ENCODE results near the gene ZNF296. TPM values are rescaled to one million over a fixed set of nuclear protein-coding genes. Genes with fewer than 3 reads are reported as not detected.

Gene ZNF296
- total RNA-seq, 1 experiment from 2014 or later = 9.2 TPM

DNA sequence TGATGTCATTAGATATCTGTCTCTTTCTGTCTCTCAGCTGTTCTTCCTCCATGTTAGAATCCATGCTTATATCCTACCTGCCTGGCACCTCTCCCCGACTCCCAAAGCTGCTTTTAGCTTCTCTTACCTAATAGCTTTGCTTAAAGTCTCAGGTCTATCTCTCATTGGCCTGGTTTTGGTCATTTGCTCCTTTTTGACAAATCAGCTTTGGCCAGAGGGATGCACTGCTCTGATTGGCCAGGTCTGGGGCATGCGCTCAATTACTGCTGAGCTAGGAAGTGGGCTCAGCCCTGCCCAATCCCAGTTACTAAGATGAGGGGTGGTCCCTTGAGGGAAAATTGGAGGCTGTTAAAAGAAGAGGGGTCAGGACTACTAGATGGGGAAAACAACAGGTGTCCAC, 48.9 kb downstream of the ZNF296 start:
- intact Hi-C loops (cut with micrococcal nuclease) = no loop called here
- TF ChIP-seq, protein P1, sequence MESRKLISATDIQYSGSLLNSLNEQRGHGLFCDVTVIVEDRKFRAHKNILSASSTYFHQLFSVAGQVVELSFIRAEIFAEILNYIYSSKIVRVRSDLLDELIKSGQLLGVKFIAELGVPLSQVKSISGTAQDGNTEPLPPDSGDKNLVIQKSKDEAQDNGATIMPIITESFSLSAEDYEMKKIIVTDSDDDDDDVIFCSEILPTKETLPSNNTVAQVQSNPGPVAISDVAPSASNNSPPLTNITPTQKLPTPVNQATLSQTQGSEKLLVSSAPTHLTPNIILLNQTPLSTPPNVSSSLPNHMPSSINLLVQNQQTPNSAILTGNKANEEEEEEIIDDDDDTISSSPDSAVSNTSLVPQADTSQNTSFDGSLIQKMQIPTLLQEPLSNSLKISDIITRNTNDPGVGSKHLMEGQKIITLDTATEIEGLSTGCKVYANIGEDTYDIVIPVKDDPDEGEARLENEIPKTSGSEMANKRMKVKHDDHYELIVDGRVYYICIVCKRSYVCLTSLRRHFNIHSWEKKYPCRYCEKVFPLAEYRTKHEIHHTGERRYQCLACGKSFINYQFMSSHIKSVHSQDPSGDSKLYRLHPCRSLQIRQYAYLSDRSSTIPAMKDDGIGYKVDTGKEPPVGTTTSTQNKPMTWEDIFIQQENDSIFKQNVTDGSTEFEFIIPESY (IDR thresholded peaks at IDR 0.05; ENCODE audit: extremely low read depth, insufficient replicate concordance, low read length) = no peak
- TF ChIP-seq ELF1 (IDR thresholded peaks at IDR 0.05; ENCODE audit: borderline replicate concordance, low read depth) (no peak), TCF7L2 (IDR thresholded peaks at IDR 0.05; ENCODE audit: borderline replicate concordance, extremely low read depth, insufficient read depth, insufficient read length) (no peak), SIN3A (IDR thresholded peaks at IDR 0.05; ENCODE audit: low read depth) (no peak), ZNF274 (IDR thresholded peaks at IDR 0.05; ENCODE audit: low read depth, low read length) (no peak), FOSL1 (IDR thresholded peaks at IDR 0.05; ENCODE audit: low read depth) (no peak), JUND (IDR thresholded peaks at IDR 0.05) (no peak), POLR2AphosphoS5 (IDR thresholded peaks at IDR 0.05; ENCODE audit: low read depth, low read length) (no peak), ZFX (IDR thresholded peaks at IDR 0.05) (no peak)
- ChIA-PET CTCF (interaction anchor here (1.0 kb wide), 1 partner anchor 10 kb away, joined by 3 read pairs; no protein-coding TSS in a partner anchor), RAD21 (ENCODE audit: low non-redundant PET in 1 of 2, low total read pairs in 2 of 2, uncharacterized antibody in 2 of 2, unreplicated experiment in 2 of 2) (no interaction called here), POLR2A (no interaction called here)
- DNase-seq (ENCODE audit: low read depth, low spot score) = no peak
- no peak overlapping the region for H3K4me3 ChIP-seq (replicated peaks in 1 of 2; ENCODE audit: low read depth in 1 of 2, low read length in 2 of 2)
- peak; percentile 75 for ATAC-seq
- no peak overlapping the region for H3K4me2 ChIP-seq (ENCODE audit: low read length)
- no peak overlapping the region for H2AFZ ChIP-seq (ENCODE audit: low read depth, low read length, poor library complexity, severe bottlenecking)
- no peaks in the 10 kb centered on the region for H4K20me1 ChIP-seq (ENCODE audit: insufficient read depth)
- no peaks in the 10 kb centered on the region for H3K36me3 ChIP-seq (ENCODE audit: control insufficient read depth in 1 of 2, insufficient read depth in 2 of 2, low read length in 2 of 2)
- no peaks in the 10 kb centered on the region for H3K79me2 ChIP-seq (ENCODE audit: insufficient read depth, low read length)
- H3K9me3 ChIP-seq (ENCODE audit: control insufficient read depth in 1 of 2, insufficient read depth in 1 of 2, low read depth in 1 of 2, low read length in 2 of 2) = no peaks in the 10 kb centered on the region
- H3K4me1 ChIP-seq (ENCODE audit: control insufficient read depth in 1 of 2, insufficient read depth in 2 of 2, low read length in 2 of 2) = no peaks in the 10 kb centered on the region
- no TSS peak for BruUV-seq (replicated peaks)
- no peaks in the 10 kb centered on the region for H3K27me3 ChIP-seq (ENCODE audit: insufficient read depth, low read length)
- H3K27ac ChIP-seq (ENCODE audit: low read depth, low read length) = no peak overlapping the region
- H3K9ac ChIP-seq (ENCODE audit: low read length) = no peak overlapping the region
- H3K9me2 ChIP-seq (ENCODE audit: insufficient read depth) = no peaks in the 10 kb centered on the region

DNA sequence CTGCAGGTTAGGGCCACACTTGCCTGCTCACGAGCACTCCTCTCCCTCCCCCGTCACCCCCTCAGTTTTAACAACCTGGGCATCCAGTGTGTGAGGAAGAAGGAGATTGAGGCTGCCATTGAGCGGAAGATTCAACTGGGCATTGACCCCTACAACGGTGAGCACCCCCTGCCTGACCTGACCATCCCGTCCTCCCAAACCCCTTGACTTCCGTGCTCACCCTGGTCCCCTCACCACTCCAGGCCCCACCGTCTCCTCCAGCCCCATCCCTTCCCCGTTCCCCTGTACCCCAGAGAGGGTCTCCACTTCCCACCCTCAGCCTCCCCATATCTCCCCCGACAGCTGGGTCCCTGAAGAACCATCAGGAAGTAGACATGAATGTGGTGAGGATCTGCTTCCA, 51.0 kb downstream of the ZNF296 start:
- no peaks in the 10 kb centered on the region for H3K36me3 ChIP-seq (ENCODE audit: control insufficient read depth in 1 of 2, insufficient read depth in 2 of 2, low read length in 2 of 2)
- DNase-seq (ENCODE audit: low read depth, low spot score) (no peak), ATAC-seq (no peak)
- POLR2A ChIA-PET = no interaction called here
- H3K27me3 ChIP-seq (ENCODE audit: insufficient read depth, low read length) = no peaks in the 10 kb centered on the region
- CTCF ChIA-PET = no interaction called here
- no peak overlapping the region for H3K27ac ChIP-seq (ENCODE audit: low read depth, low read length)
- H3K4me3 ChIP-seq (replicated peaks in 1 of 2; ENCODE audit: low read depth in 1 of 2, low read length in 2 of 2) = no peak overlapping the region
- no peaks in the 10 kb centered on the region for H3K4me1 ChIP-seq (ENCODE audit: control insufficient read depth in 1 of 2, insufficient read depth in 2 of 2, low read length in 2 of 2)
- H3K79me2 ChIP-seq (ENCODE audit: insufficient read depth, low read length) = no peaks in the 10 kb centered on the region
- no peak overlapping the region for H2AFZ ChIP-seq (ENCODE audit: low read depth, low read length, poor library complexity, severe bottlenecking)
- RAD21 ChIA-PET (ENCODE audit: low non-redundant PET in 1 of 2, low total read pairs in 2 of 2, uncharacterized antibody in 2 of 2, unreplicated experiment in 2 of 2) = no interaction called here
- no peaks in the 10 kb centered on the region for H3K9me3 ChIP-seq (ENCODE audit: control insufficient read depth in 1 of 2, insufficient read depth in 1 of 2, low read depth in 1 of 2, low read length in 2 of 2)
- no peaks in the 10 kb centered on the region for H3K9me2 ChIP-seq (ENCODE audit: insufficient read depth)
- H3K9ac ChIP-seq (ENCODE audit: low read length) = no peak overlapping the region
- intact Hi-C loops (cut with micrococcal nuclease) = no loop called here
- no peak overlapping the region for H3K4me2 ChIP-seq (ENCODE audit: low read length)
- BruUV-seq (replicated peaks) = no TSS peak
- no peaks in the 10 kb centered on the region for H4K20me1 ChIP-seq (ENCODE audit: insufficient read depth)
- TF ChIP-seq EZH2phosphoT487 (IDR thresholded peaks at IDR 0.05; ENCODE audit: borderline replicate concordance) (no peak), YY1 (IDR thresholded peaks at IDR 0.05; ENCODE audit: extremely low read depth, insufficient replicate concordance, low read depth, low read length) (no peak), SRF (IDR thresholded peaks at IDR 0.05; ENCODE audit: low read depth) (no peak)
- TF ChIP-seq, protein P2, sequence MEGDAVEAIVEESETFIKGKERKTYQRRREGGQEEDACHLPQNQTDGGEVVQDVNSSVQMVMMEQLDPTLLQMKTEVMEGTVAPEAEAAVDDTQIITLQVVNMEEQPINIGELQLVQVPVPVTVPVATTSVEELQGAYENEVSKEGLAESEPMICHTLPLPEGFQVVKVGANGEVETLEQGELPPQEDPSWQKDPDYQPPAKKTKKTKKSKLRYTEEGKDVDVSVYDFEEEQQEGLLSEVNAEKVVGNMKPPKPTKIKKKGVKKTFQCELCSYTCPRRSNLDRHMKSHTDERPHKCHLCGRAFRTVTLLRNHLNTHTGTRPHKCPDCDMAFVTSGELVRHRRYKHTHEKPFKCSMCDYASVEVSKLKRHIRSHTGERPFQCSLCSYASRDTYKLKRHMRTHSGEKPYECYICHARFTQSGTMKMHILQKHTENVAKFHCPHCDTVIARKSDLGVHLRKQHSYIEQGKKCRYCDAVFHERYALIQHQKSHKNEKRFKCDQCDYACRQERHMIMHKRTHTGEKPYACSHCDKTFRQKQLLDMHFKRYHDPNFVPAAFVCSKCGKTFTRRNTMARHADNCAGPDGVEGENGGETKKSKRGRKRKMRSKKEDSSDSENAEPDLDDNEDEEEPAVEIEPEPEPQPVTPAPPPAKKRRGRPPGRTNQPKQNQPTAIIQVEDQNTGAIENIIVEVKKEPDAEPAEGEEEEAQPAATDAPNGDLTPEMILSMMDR (IDR thresholded peaks at IDR 0.05 in 2 of 3, conservative IDR thresholded peaks at IDR 0.05 in 1 of 3; ENCODE audit: borderline replicate concordance in 1 of 3, insufficient read depth in 1 of 3, low read depth in 2 of 3, low read length in 2 of 3) = no peak
- TF ChIP-seq, protein P3, sequence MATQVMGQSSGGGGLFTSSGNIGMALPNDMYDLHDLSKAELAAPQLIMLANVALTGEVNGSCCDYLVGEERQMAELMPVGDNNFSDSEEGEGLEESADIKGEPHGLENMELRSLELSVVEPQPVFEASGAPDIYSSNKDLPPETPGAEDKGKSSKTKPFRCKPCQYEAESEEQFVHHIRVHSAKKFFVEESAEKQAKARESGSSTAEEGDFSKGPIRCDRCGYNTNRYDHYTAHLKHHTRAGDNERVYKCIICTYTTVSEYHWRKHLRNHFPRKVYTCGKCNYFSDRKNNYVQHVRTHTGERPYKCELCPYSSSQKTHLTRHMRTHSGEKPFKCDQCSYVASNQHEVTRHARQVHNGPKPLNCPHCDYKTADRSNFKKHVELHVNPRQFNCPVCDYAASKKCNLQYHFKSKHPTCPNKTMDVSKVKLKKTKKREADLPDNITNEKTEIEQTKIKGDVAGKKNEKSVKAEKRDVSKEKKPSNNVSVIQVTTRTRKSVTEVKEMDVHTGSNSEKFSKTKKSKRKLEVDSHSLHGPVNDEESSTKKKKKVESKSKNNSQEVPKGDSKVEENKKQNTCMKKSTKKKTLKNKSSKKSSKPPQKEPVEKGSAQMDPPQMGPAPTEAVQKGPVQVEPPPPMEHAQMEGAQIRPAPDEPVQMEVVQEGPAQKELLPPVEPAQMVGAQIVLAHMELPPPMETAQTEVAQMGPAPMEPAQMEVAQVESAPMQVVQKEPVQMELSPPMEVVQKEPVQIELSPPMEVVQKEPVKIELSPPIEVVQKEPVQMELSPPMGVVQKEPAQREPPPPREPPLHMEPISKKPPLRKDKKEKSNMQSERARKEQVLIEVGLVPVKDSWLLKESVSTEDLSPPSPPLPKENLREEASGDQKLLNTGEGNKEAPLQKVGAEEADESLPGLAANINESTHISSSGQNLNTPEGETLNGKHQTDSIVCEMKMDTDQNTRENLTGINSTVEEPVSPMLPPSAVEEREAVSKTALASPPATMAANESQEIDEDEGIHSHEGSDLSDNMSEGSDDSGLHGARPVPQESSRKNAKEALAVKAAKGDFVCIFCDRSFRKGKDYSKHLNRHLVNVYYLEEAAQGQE (IDR thresholded peaks at IDR 0.05; ENCODE audit: low read depth) = no peak

Data from HCT116 (cell line).